Measurements from ENCODE around the gene ALAS1. TPM values are rescaled to one million over a fixed set of nuclear protein-coding genes. Genes with fewer than 3 reads are reported as not detected.

ALAS1 gene
- total and polyA plus RNA-seq, 2 of the 13 experiments (the other 11 are each of a cell fraction or from before 2014, with no cell fraction given), result 36.0 to 43.2 TPM

- TF ChIP-seq ZNF407 (CRISPR knock-in tag; IDR thresholded peaks at IDR 0.05; ENCODE audit: not compliant biosample characterization) (no peak), ZFY (CRISPR knock-in tag; IDR thresholded peaks at IDR 0.05) (peak; percentile 44; the same call in 1 of the 2 replicates), NR2F2 (IDR thresholded peaks at IDR 0.05; ENCODE audit: borderline replicate concordance, low read depth) (peak; percentile 58; the same call in 1 of the 2 replicates), FOXA3 (CRISPR knock-in tag; IDR thresholded peaks at IDR 0.05) (0 out of 2 replicates have a peak, but pooled peaks have one; percentile 17), ZNF740 (CRISPR knock-in tag; IDR thresholded peaks at IDR 0.05) (peak; percentile 68; the same call in 1 of the 2 replicates), HDAC1 (CRISPR knock-in tag; IDR thresholded peaks at IDR 0.05) (0 out of 2 replicates have a peak, but pooled peaks have one; percentile 18), ZNF775 (CRISPR knock-in tag; IDR thresholded peaks at IDR 0.05; ENCODE audit: borderline replicate concordance) (no peak), GMEB2 (CRISPR knock-in tag; IDR thresholded peaks at IDR 0.05; ENCODE audit: low read depth) (no peak), KDM5B (CRISPR knock-in tag; IDR thresholded peaks at IDR 0.05; ENCODE audit: borderline replicate concordance) (no peak), ZNF10 (CRISPR knock-in tag; IDR thresholded peaks at IDR 0.05; ENCODE audit: borderline replicate concordance, low read depth) (no peak), FOXJ3 (CRISPR knock-in tag; IDR thresholded peaks at IDR 0.05; ENCODE audit: borderline replicate concordance) (no peak), PATZ1 (CRISPR knock-in tag; IDR thresholded peaks at IDR 0.05) (peak; percentile 87; the same call in 1 of the 2 replicates), RXRB (CRISPR knock-in tag; IDR thresholded peaks at IDR 0.05; ENCODE audit: borderline replicate concordance) (peak; percentile 53), POLR2AphosphoS5 (IDR thresholded peaks at IDR 0.05; ENCODE audit: low read depth, low read length) (no peak), ZNF773 (CRISPR knock-in tag; IDR thresholded peaks at IDR 0.05; ENCODE audit: borderline replicate concordance) (no peak), PHF21A (CRISPR knock-in tag; IDR thresholded peaks at IDR 0.05) (peak; percentile 59), TFAP4 (IDR thresholded peaks at IDR 0.05; ENCODE audit: borderline replicate concordance, low read depth) (peak; percentile 72; the same call in 1 of the 2 replicates)
These were observed 38.5 kb downstream of the ALAS1 start (continued) for GRCh38 chr3:52236424-52236886.

All from HepG2 (cell line).